HepG2 (cell line): ENCODE measurements around the gene BRMS1. TPM values are rescaled to one million over a fixed set of nuclear protein-coding genes. Genes with fewer than 3 reads are reported as not detected.

Source experiments
- FOXJ3 ChIP-seq: sonication (generic); formaldehyde crosslinking; IDR thresholded peaks from 2 replicates; pipeline ENCODE4 v1.4.0; 2020; ENCODE audit warnings: missing genetic modification reagents, mild to moderate bottlenecking, borderline replicate concordance
- POLR2A ChIP-seq, 2 experiments: IDR thresholded peaks; 2 replicates each; pipeline ENCODE4 v1.6.1; 2011; ENCODE audit warnings: low read depth in 2 of 2, low read length in 2 of 2, mild to moderate bottlenecking in 1 of 2, moderate library complexity in 1 of 2; ENCODE audit not compliant: insufficient read depth in 1 of 2
- POLR2AphosphoS5 ChIP-seq: IDR thresholded peaks from 2 replicates; pipeline ENCODE4 v1.6.1; 2012; ENCODE audit warnings: low read depth, low read length
- TGIF2 ChIP-seq: IDR thresholded peaks from 2 replicates; pipeline ENCODE4 v1.6.1; 2016; ENCODE audit warnings: control low read depth, missing compliant biosample characterization
- THYN1 ChIP-seq: sonication (generic); formaldehyde crosslinking; IDR thresholded peaks from 2 replicates; pipeline ENCODE4 v1.8.1; 2023; ENCODE audit warnings: low read depth, mild to moderate bottlenecking, moderate library complexity, missing genetic modification reagents, borderline replicate concordance
- ZKSCAN5 ChIP-seq: sonication (generic); formaldehyde crosslinking; IDR thresholded peaks from 2 replicates; pipeline ENCODE4 v1.5.1; 2020; ENCODE audit warnings: mild to moderate bottlenecking, missing genetic modification reagents
- ZNF354B ChIP-seq: sonication (generic); formaldehyde crosslinking; IDR thresholded peaks from 2 replicates; pipeline ENCODE4 v1.8.0; 2022; ENCODE audit warnings: mild to moderate bottlenecking, missing genetic modification reagents
- ZNF749 ChIP-seq: sonication (generic); formaldehyde crosslinking; IDR thresholded peaks from 2 replicates; pipeline ENCODE4 v1.8.0; 2022; ENCODE audit warnings: mild to moderate bottlenecking, missing genetic modification reagents, moderate library complexity, borderline replicate concordance
- ZNF891 ChIP-seq: sonication (generic); formaldehyde crosslinking; IDR thresholded peaks from 2 replicates; pipeline ENCODE4 v1.5.0; 2020; ENCODE audit warnings: mild to moderate bottlenecking, missing genetic modification reagents
- polyA plus RNA-seq, 8 experiments: library from polyadenylated mRNA; depleted of rRNA in 3 of 8; stranded (reverse) in 7 of 8; unstranded in 1 of 8; fragments of >200 nt; fragmentation: Illumina TruSeq in 4 of 8; extraction: Trizol in 4 of 8; gene quantifications; 2 replicates each; pipeline versions ENCODE4 v1.2.1 to v1.2.3, GENCODE V29; 2011 to 2016; ENCODE audit warnings: low read depth in 4 of 8, missing spikeins in 1 of 8, mixed read lengths in 1 of 8; ENCODE audit not compliant: insufficient read depth in 1 of 8
- total RNA-seq, 5 experiments: library from RNA; depleted of rRNA; stranded (reverse); fragments of >200 nt; fragmentation: Illumina TruSeq; extraction: Trizol; gene quantifications; 2 replicates each; pipeline ENCODE4 v1.2.3, GENCODE V29; 2016; ENCODE audit warnings: low read depth in 1 of 5
- TF ChIP-seq, protein P1 (sequence below): sonication (generic); formaldehyde crosslinking; IDR thresholded peaks from 2 replicates; pipeline ENCODE4 v1.9.0; 2022; ENCODE audit warnings: low read depth, missing genetic modification reagents
- TF ChIP-seq, protein P2 (sequence below): sonication (generic); formaldehyde crosslinking; IDR thresholded peaks from 2 replicates; pipeline ENCODE4 v1.5.0; 2020; ENCODE audit warnings: mild to moderate bottlenecking, missing genetic modification reagents, moderate library complexity
- TF ChIP-seq, protein P3 (sequence below): sonication (generic); formaldehyde crosslinking; IDR thresholded peaks from 2 replicates; pipeline ENCODE4 v1.4.0; 2020; ENCODE audit warnings: mild to moderate bottlenecking, missing genetic modification reagents
- TF ChIP-seq, protein P4 (sequence below): sonication (generic); formaldehyde crosslinking; IDR thresholded peaks from 2 replicates; pipeline ENCODE4 v1.4.0; 2020; ENCODE audit warnings: missing genetic modification reagents
- TF ChIP-seq, protein P5 (sequence below): sonication (generic); formaldehyde crosslinking; conservative IDR thresholded peaks from 2 replicates; pipeline ENCODE4 v1.8.0; 2022; ENCODE audit warnings: missing genetic modification reagents

The BRMS1 gene
- total and polyA plus RNA-seq, 2 of the 13 experiments (the other 11 are each of a cell fraction or from before 2014, with no cell fraction given) = 15.8 to 55.7 TPM

DNA sequence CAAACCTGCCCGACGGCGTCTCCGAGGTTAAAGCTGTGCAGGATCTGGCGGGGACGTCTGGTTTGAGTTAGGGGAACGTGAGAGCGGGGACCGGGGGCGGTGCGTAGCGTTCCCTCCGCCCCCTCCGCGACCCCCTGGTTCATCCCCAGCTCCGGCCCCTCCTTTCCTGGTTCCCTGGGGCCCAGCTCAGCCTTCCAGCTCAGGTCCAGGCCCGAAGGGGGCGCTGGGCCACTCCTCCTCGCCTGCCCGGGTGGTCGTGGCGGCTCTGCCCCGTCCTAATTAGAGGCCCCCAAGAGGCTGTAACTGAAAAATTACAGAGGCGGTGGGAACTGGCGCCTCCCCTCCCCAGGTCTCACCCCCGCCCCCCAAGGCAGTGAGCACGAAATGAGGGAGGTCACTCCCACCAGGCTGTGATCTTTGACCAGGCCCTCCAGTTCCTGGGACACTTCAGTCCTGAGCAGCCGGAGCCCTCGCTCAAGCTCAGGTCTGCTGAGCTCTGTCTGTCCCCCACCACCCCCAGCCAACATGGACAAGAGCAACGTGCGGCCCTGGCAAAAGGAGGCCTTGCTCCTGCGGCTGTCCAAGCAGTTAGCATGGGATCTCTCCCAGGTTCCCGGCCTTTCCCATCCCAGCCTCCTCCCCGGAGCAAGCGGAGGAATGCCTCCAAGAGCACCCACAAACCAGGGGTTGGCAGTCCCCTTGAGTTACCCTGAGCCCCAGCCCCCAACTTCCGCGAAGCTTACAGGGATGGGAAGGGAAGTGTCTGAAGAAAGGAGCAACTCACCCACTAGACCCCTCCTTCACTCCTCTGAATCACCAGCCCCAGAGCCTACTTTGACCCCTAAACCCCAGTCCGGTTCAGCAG lies 31.4 kb downstream of the BRMS1 start (continued):
- TF ChIP-seq, protein P1, sequence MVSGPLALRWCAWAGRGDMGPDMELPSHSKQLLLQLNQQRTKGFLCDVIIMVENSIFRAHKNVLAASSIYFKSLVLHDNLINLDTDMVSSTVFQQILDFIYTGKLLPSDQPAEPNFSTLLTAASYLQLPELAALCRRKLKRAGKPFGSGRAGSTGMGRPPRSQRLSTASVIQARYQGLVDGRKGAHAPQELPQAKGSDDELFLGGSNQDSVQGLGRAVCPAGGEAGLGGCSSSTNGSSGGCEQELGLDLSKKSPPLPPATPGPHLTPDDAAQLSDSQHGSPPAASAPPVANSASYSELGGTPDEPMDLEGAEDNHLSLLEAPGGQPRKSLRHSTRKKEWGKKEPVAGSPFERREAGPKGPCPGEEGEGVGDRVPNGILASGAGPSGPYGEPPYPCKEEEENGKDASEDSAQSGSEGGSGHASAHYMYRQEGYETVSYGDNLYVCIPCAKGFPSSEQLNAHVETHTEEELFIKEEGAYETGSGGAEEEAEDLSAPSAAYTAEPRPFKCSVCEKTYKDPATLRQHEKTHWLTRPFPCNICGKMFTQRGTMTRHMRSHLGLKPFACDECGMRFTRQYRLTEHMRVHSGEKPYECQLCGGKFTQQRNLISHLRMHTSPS (CRISPR knock-in tag) = peak; percentile 29; the same call in 1 of the 2 replicates
- no peak for TF ChIP-seq ZNF354B (CRISPR knock-in tag)
- TF ChIP-seq POLR2AphosphoS5 = peak; percentile 81
- TF ChIP-seq THYN1 (CRISPR knock-in tag) = no peak
- TF ChIP-seq, protein P2, sequence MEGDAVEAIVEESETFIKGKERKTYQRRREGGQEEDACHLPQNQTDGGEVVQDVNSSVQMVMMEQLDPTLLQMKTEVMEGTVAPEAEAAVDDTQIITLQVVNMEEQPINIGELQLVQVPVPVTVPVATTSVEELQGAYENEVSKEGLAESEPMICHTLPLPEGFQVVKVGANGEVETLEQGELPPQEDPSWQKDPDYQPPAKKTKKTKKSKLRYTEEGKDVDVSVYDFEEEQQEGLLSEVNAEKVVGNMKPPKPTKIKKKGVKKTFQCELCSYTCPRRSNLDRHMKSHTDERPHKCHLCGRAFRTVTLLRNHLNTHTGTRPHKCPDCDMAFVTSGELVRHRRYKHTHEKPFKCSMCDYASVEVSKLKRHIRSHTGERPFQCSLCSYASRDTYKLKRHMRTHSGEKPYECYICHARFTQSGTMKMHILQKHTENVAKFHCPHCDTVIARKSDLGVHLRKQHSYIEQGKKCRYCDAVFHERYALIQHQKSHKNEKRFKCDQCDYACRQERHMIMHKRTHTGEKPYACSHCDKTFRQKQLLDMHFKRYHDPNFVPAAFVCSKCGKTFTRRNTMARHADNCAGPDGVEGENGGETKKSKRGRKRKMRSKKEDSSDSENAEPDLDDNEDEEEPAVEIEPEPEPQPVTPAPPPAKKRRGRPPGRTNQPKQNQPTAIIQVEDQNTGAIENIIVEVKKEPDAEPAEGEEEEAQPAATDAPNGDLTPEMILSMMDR = peak; percentile 68
- no peak for TF ChIP-seq ZKSCAN5 (CRISPR knock-in tag)
- TF ChIP-seq ZNF891 (CRISPR knock-in tag) = 0 out of 2 replicates have a peak, but pooled peaks have one; percentile 30
- TF ChIP-seq POLR2A (IDR thresholded peaks at IDR 0.05; ENCODE audit: insufficient read depth in 1 of 2, low read depth in 2 of 2, low read length in 2 of 2) = peak in 1 of 2 experiments; percentile 67; a peak in 2 of 4 replicates
- TF ChIP-seq TGIF2 (CRISPR knock-in tag) = peak; percentile 9; the same call in 1 of the 2 replicates
- TF ChIP-seq FOXJ3 (CRISPR knock-in tag) = no peak
- TF ChIP-seq, protein P3, sequence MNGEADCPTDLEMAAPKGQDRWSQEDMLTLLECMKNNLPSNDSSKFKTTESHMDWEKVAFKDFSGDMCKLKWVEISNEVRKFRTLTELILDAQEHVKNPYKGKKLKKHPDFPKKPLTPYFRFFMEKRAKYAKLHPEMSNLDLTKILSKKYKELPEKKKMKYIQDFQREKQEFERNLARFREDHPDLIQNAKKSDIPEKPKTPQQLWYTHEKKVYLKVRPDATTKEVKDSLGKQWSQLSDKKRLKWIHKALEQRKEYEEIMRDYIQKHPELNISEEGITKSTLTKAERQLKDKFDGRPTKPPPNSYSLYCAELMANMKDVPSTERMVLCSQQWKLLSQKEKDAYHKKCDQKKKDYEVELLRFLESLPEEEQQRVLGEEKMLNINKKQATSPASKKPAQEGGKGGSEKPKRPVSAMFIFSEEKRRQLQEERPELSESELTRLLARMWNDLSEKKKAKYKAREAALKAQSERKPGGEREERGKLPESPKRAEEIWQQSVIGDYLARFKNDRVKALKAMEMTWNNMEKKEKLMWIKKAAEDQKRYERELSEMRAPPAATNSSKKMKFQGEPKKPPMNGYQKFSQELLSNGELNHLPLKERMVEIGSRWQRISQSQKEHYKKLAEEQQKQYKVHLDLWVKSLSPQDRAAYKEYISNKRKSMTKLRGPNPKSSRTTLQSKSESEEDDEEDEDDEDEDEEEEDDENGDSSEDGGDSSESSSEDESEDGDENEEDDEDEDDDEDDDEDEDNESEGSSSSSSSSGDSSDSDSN = peak; percentile 71
- TF ChIP-seq, protein P4, sequence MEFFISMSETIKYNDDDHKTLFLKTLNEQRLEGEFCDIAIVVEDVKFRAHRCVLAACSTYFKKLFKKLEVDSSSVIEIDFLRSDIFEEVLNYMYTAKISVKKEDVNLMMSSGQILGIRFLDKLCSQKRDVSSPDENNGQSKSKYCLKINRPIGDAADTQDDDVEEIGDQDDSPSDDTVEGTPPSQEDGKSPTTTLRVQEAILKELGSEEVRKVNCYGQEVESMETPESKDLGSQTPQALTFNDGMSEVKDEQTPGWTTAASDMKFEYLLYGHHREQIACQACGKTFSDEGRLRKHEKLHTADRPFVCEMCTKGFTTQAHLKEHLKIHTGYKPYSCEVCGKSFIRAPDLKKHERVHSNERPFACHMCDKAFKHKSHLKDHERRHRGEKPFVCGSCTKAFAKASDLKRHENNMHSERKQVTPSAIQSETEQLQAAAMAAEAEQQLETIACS (CRISPR knock-in tag) = no peak
- TF ChIP-seq, protein P5, sequence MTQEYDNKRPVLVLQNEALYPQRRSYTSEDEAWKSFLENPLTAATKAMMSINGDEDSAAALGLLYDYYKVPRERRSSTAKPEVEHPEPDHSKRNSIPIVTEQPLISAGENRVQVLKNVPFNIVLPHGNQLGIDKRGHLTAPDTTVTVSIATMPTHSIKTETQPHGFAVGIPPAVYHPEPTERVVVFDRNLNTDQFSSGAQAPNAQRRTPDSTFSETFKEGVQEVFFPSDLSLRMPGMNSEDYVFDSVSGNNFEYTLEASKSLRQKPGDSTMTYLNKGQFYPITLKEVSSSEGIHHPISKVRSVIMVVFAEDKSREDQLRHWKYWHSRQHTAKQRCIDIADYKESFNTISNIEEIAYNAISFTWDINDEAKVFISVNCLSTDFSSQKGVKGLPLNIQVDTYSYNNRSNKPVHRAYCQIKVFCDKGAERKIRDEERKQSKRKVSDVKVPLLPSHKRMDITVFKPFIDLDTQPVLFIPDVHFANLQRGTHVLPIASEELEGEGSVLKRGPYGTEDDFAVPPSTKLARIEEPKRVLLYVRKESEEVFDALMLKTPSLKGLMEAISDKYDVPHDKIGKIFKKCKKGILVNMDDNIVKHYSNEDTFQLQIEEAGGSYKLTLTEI (CRISPR knock-in tag) = no peak
- 0 out of 2 replicates have a peak, but pooled peaks have one; percentile 68 for TF ChIP-seq ZNF749 (CRISPR knock-in tag)
